HG03520 (cell line): ENCODE results near the gene VWF.
"Not testable (repeated sequence)": the region's sequence is repeated elsewhere in the genome, so short reads cannot be mapped to it uniquely, and the experiment has no call there.

Experiments
- ATAC-seq: cut with Tn5 transposase; IDR thresholded peaks from one replicate; pipeline ENCODE4 v1.9.1; 2021; ENCODE audit warnings: mild to moderate bottlenecking, moderate library complexity; ENCODE audit not compliant: unreplicated experiment

The VWF gene

DNA sequence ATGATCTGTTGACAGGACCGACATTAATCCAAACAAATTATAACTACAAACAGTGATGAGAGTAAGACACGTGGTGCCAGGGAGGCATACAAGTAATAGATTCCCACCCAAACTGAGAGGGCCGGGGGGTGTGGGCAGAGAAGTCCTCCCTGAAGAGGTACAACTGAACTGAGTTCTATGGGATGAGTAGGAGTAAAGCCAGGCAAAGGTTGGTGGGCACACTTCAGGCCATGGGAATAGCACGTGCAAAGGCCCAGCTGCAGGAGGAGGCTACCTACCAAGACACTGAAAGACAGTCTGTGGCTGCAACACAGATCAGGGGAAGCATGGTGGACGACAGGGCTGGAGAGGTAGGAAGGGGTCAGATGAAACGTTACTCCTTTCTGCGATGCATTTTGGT lies 22.0 kb upstream of the VWF start:
- no peak for ATAC-seq

DNA sequence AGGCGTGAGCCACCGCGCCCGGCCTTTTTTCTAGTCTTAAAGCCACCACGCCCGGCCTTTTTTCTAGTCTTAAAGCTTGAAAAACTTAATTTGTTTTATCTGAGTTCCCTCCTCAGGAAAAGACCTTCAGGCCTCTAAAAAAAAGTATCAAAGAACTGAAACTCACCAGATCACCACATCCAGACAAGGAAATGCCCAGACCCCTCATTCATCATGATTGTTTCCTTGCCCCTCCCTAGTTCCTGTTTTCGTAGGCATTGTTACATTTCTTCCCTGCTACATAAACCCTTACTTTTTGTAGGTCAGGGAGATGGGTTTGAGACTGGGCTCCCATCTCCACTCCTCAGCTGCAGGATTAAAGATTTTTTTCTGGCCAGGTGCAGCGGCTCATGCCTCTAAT lies 21.1 kb upstream of the VWF start:
- ATAC-seq = no peak

DNA sequence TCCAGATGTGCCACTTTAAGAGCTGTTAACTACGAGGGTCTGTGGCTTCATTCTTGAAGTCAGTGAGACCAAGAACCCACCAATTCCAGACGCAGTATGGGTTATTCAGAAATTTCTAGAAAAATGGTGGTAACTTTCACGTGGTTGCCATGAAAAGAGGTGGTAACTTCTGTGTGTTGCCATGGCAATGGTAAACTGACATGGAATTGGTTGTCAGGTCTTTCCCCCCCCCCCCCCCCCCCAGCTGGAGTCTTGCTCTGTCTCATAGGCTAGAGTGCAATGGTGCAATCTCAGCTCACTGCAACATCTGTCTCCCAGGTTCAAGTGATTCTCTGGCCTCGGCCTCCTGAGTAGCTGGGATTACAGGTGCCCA lies 18.8 kb upstream of the VWF start:
- ATAC-seq = no peak

DNA sequence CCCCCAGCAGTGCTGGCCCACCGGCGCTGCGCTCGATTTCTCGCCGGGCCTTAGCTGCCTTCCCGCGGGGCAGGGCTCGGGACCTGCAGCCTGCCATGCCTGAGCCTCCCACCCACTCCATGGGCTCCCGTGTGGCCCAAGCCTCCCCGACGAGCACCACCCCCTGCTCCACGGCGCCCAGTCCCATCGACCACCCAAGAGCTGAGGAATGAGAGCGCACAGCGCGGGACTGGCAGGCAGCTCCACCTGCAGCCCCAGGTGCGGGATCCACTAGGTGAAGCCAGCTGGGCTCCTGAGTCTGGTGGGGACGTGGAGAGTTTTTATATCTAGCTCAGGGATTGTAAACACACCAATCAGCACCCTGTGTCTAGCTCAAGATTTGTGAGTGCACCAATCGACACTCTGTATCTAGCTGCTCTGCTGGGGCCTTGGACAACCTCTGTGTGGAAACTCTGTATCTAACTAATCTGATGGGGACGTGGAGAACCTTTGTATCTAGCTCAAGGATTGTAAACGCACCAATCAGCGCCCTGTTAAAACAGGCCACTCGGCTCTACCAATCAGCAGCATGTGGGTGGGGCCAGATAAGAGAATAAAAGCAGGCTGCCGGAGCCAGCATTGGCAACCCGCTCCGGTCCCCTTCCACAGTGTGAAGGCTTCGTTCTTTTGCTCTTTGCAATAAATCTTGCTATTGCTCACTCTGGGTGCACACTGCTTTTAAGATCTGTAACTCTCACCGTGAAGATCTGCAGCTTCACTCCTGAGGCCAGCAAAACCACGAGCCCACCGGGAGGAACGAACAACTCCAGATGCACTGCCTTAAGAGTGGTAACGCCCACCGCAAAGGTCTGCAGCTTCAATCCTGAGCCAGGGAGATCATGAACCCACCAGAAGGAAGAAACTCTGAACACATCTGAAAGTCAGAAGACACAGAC lies 18.2 kb upstream of the VWF start:
- not testable (repeated sequence) for ATAC-seq

DNA sequence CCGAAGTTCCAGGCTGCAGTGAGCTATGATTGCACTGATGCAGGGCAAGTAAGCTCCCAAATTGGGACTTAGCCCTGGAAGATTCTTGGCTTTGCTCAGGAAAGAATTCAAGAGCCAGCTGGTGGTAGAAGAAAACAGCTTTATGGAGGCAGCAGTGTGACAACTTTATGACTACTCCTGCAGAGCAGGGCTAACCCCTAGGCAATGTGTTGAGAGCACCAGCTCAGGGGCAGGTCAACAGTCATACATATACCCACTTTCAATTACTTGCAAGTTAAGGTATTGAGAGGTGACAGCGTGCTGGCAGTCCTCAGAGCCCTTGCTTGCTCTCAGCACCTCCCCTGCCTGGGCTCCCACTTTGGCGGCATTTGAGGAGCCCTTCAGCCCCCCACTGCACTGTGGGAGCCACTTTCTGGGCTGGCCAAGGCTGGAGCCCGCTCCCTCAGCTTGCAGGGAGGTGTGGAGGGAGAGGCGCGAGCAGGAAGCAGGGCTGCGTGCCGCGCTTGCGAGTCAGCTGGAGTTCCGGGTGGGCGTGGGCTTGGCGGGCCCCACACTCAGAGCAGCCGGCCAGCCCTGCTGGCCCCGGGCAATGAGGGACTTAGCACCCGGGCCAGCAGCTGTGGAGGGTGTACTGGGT lies 17.4 kb upstream of the VWF start:
- ATAC-seq = not testable (repeated sequence)

DNA sequence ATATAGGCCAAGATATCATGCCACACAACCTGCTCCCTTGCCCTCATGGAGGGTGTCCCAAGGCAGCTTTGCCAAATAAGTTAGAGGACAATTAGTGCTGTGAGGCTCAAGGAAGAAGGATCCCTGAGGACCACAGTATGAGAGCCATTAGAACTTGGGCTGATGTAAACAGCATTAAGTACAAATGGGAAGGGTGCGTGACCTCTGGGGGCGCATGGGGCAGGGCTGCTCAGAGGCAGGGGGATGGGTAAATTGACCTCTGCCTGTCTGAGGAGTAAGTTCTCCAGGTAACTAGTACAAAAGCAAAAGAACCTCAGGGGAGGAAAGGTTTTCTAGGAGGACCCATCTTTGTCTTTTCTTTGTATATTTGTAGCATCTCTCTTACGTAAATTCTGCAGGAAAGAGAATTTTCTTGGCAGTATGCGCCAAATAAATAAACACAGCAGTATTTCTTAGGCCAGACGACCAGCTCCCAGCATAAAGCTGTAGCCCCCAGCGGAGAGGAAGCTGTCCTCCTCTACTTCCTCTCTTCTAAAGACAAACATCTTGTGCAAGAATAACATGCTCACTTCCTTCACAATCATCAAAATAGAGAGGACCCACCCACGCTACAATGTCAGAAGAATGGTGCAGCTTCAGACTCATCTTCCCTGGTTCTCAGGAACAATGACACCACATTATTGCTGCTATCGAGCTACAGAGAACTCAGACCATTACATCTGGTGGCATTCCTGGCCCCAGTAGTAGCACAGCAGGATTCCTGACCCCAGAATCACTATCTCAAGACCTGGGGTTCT lies 16.4 kb upstream of the VWF start:
- no peak for ATAC-seq

DNA sequence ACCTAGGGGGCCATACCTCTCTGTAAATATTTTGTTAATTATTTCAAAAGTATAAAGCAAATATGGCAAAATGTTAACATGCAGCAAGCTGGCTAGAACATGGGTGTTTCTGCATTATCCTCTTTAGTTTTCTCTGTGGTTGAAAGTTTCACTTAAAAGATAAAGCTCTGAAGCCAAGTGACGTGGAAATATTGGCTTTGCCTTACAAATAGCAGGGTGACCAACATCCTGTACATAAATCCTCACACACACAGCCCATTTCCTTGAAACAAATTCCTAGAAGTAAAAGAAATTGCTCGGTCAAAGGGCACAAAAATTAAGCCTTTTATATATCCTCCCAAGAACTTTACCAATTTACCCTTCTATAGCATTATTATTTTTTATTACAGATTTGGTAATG lies 10.6 kb upstream of the VWF start:
- no peak for ATAC-seq

DNA sequence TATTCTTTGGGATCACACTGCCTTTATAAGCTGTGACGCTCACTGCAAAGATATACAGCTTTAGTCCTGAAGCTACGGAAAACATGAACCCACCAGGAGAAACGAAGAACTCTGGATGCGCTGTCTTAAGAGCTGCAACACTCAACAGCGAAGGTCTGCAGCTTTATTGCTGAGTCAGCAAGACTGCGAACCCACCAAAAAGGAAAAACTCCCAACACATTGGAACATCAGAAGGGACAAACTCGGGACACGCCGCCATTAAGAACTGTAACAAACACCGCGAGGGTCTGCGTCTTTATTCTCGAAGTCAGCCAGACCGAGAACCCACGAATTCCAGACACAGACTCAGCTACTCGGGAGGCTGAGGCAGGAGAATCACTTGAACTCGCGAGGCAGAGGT lies 9.2 kb upstream of the VWF start:
- no peak for ATAC-seq

DNA sequence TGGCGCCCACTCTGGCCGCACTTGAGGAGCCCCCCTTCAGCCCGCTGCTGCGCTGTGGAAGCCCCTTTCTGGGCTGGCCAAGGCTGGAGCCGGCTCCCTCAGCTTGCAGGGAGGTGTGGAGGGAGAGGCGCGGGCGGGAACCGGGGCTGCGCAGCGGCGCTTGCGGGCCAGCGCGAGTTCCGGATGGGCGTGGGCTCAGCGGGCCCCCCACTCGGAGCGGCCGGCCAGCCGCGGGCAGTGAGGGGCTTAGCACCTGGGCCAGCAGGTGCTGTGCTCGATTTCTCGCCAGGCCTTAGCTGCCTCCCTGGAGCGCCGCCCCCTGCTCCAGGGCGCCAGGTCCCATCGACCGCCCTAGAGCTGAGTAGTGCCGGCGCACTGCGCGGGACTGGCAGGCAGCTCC lies 8.0 kb upstream of the VWF start:
- no peak for ATAC-seq

DNA sequence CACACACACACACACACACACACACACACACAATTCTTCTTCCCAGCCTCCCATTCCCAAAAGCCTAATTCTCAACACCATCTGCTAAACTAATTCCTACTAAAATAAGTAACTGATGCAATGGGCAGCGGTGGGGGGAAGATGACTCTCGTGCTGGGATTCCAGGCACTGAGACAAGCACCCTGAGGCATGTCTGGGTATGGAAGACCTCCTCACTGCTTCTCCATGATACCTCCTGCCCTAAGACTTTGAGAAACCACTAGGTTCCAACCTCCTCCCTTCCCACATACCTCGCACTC lies 789 bp upstream of the VWF start:
- no peak for ATAC-seq

DNA sequence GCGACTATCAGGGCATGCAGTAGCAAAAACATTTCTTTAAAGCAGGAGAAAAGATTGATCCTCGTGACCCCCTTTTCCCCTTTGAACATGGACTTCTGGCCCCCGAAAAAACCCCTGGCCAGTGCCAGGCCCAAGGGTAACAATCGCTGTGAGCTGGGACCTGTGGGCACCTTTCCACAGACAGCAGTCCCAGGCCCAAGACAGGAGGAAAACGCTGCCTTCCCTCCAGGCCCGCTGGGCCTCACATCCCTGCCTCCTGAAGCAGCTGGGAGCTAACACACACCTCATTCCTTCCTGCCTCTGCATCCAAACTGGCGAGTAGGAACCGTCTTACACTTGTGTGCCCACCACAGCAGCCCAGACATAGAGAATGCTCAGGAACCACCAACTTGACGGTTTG lies 1.2 kb downstream of the VWF start:
- no peak for ATAC-seq

DNA sequence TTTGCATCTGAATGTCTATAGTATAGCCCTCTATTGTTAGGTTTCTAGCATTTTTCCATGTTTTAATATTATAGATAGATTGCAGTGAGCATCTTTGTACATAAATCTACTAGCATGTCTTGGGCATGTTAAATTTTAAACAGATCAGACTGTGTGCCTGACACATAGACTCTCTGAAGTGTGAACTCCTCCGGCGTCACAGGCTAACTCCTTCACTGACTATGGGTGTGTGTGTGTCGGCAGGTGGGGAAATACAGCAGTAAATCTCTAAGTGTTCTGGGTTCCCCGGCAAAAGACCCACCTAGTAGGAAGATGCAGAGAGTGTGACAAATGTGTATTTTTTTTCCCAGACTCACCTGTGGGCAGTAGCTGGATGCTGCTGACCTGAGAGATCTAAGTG lies 2.3 kb downstream of the VWF start:
- no peak for ATAC-seq

DNA sequence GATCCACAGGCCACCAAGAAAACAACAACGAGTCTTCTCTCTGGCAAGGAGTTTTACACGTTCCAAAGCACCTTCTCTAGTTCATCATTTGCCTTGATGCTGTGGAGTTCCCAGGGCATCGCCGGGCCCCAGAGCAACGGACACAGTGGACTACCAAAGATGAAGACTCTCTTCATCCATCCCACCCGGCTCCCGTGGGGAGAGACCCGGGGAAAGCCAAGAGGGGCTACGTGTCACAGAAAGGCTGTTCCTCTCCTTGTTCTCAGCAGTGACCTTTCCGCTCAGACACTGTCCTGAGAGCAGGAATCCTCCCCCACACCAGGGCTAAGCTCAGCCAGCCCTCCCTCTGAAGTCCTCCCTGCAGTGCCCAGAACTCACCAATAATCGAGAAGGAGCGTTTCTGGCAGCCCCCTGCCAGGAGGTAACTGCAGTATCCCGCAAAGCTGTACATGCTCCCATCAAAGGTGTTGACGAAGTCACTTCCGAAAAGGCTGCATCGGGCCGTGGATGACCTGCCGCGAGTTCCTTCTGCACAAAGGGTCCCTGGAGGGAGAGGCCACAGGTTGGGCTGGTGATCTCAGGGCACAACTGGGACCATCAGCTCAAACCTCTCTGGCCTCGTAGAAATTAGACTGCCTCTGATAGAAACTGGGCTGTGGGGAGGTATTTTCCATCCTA lies 3.5 kb downstream of the VWF start:
- no peak for ATAC-seq

DNA sequence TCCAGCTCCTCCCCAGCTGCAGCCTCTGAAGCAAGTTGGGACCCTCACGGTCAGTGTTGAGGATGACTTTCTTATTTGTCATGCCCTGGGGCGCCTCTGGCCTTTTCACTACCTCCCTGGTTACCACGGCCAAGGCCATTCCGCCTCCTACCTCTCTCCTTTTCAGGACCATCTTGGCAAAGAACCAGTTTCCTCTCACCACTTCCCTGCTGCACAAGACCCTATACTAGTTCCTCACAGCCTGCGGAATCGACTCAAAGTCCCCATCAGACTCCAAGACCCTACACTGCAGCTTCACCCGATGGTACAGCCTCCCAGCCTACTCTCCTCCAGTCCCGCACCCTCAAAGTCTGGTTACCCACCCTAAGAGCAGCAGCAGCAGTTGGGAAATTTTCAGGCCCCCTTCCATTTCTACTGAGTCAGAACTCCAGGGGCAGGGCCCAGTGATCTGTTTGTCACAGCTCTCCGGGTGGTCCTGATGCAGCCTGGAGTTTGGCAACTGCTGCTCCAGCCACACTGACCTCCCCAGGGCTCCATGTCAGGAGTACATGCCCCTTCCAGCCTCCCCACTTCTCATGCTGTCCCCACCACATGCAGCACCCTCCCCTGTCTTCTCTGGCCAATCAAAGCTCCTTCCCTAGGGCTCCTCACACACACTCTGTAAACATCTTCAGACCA lies 5.4 kb downstream of the VWF start:
- no peak for ATAC-seq

DNA sequence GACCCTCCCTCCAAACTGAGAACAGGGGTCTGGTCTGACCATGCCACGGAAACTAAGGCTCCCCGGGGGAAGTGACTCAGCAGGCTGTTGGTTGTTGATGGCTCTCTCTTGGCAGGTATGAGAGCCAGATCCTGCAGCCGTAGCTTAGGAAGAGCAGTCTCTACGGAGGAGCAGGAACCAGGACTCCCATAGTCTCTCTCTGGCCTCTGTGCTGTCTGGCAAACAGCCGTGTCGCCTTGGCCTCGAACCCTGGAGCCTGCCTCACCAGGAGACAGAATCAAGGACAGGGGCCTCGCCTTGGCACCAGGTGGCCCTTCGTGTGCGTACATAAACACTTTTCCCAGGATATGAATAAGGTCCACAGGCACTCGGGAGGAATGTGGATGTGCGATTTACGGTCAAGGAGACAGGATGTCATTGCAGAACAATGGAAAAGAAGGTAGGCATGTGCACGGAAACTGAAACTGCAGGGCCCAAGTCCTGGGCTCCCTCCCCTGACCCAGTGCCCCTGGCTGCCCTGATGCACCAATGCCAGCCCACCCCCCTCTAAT lies 7.9 kb downstream of the VWF start:
- no peak for ATAC-seq

DNA sequence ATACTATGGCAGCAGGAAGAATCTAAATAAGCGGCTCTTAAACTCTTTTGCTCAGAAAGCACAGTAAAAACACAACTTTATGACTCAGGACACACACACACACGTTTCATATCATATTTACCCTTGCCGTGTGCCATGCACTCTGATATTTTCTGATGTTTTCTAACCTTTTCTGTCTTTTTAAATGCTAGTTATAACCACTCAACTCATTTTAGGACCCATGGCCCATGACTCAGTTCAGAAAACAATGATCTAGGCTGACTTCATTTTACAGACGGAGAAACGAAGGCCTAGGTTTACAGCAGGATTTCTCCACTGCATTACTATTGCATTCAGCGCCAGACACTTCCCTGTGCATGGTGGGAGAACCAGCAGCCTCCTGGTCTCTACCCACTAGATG lies 9.1 kb downstream of the VWF start:
- no peak for ATAC-seq

DNA sequence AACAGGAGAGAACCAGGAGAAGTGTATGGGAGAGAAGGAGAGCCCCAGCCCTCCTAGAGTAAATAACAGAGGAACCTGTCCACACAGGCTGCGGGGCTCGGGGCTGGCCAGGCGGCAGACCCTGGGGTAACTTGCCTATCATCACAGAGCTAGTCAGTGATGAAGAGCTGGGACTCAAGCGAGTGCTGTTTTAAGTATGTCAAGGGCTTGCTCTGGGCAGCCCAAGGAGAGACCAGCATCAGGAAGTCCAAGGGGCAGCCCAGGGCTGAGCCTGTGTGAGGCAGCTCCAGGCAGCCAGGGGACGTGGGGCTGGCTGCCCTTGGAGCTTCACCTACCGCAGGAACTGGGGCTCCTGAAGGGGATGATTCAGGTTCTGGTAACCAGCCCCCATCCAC lies 10.0 kb downstream of the VWF start:
- no peak for ATAC-seq

DNA sequence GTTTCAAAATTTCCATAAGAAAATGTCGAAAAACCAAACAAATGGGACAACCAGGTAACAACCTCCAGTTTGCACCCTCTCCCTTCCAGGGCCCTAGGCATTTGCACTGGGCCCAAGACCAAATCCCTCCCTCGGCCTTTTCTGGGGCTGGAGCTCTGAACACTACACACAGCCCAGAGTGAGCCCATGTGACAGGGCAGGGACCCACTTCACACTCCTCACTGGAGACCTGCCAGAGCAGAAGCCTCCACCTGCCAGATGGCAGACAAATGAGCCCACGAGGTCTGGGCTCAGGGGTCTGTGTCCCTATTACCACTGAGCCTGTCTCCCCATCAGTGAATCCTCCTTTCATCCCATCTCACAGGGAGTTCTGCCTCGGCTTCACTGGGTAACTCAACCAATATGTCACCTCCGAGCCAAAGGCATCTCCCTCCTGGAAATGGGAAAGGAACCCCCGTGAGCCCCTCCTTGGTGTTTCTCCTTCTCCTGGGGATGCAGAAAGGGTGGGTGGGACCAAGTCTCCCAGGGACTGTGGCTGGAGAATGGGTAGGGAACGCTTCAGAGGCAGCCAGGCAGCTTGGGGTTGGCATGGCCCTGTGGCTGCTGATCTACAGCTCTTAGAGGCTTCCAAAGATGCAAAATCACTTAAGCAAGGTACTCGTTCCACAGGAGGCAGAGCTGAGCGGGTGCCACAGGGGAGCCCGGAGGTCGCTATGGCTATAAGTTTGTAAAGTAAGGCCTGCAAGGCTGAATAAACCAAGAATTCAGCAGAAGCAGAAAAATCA lies 10.6 kb downstream of the VWF start:
- ATAC-seq = no peak

DNA sequence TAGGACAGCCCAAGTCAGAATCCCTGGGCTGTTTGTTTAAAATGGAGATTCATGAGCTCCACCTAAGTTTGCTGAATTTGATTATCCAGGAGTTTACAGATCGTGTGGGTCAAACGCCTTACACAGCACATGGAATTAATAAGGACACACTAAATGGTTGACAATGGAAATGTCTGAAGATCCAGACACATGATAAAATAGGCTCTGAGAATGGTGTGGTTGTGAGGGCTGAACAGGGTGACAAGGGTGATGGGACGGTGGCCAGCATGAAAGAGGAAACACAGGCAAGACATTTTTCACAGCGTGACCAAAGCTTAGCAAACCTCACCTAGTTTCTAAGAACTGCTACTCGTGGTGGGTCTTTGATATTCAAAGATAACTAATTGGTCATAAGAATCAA lies 12.5 kb downstream of the VWF start:
- no peak for ATAC-seq

DNA sequence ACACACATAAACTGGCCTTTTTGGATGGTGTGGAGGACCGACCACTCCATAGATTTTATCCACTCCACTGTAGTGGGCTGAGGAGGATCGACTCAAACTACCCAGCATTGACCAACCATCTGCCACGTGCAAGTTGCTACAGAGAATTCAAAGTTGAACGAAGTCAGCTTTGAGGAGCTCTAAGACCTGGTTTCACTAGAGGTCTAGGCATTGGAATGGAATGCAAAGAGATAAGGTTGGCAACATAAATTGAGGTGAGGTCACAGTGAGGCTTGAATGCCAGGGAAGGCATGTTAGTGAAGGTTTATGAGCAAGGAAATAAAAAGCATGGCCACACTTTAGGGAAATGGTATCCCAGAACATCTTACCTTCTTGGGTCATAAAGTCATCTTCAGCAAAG lies 14.5 kb downstream of the VWF start:
- no peak for ATAC-seq
